HG03575 (cell line): ENCODE results near the gene KIF26B.
"Not testable (repeated sequence)": the region's sequence is repeated elsewhere in the genome, so short reads cannot be mapped to it uniquely, and the experiment has no call there.

Source experiments
- ATAC-seq: cut with Tn5 transposase; IDR thresholded peaks from one replicate; pipeline ENCODE4 v1.9.1; 2021; ENCODE audit not compliant: unreplicated experiment, insufficient number of reproducible peaks, low FRiP score; ENCODE audit errors: extremely low read depth

The KIF26B gene

DNA sequence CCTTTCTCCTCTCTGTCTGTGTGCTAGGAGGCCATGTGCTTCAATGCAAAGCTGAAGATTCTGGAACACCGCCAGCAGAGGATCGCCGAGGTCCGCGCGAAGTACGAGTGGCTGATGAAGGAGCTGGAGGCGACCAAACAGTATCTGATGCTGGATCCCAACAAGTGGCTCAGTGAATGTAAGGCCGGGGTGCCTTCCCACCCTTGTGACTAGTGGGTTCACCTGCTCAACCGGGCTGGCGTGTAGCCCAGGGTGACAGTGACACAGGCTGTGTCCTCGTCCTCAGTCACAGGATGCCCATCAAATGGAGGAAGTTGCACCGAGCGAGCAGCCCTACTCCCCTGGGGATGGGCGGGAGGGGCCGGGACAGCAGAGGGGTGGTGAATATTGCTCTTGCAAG lies 544.1 kb downstream of the KIF26B start:
- ATAC-seq = no peak

- ATAC-seq = no peak
Observed at GRCh38 chr1:245700631-245701030, 545.8 kb downstream of the KIF26B start.

DNA sequence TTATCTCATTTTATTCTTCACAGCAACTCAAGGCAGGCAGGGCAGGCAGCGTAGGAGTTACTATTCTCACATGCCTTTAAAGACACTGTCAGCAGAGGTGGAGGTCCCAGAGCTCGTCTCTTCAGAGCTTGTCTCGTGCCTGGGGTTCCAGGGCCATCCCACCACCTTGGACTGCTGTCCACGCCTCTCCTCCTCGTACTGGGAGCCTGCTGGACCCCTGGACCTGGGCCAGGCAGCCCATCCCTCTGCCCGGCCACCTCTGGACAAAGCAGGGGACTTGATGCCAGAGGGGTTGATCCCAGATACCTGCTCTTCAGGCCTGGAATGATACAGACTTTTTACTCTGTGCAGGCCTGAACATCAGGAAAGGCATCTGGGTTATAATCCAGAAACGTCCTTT lies 546.8 kb downstream of the KIF26B start:
- ATAC-seq = no peak

DNA sequence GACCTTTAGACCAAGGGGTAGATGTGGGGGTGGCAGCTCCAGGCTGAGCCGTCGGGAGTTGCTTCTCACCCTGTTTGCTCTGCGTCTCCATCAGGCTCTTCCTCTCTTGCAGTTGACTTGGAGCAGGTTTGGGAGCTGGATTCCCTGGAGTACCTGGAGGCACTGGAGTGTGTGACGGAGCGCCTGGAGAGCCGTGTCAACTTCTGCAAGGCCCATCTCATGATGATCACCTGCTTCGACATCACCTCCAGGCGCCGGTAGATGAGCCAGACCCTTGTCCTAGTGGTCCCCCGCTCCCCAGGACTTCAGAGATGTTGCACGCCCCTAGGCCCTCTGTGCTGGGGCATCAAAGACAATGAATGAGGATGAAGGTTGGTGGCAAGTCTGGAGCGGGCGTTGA lies 547.6 kb downstream of the KIF26B start:
- no peak for ATAC-seq

GRCh38 chr1:245704341-245704740 lies 549.6 kb downstream of the KIF26B start:
- no peak for ATAC-seq

- no peak for ATAC-seq
Observed at GRCh38 chr1:245704765-245705164, 550.0 kb downstream of the KIF26B start.

GRCh38 chr1:245707941-245708340 lies 553.2 kb downstream of the KIF26B start:
- no peak for ATAC-seq

DNA sequence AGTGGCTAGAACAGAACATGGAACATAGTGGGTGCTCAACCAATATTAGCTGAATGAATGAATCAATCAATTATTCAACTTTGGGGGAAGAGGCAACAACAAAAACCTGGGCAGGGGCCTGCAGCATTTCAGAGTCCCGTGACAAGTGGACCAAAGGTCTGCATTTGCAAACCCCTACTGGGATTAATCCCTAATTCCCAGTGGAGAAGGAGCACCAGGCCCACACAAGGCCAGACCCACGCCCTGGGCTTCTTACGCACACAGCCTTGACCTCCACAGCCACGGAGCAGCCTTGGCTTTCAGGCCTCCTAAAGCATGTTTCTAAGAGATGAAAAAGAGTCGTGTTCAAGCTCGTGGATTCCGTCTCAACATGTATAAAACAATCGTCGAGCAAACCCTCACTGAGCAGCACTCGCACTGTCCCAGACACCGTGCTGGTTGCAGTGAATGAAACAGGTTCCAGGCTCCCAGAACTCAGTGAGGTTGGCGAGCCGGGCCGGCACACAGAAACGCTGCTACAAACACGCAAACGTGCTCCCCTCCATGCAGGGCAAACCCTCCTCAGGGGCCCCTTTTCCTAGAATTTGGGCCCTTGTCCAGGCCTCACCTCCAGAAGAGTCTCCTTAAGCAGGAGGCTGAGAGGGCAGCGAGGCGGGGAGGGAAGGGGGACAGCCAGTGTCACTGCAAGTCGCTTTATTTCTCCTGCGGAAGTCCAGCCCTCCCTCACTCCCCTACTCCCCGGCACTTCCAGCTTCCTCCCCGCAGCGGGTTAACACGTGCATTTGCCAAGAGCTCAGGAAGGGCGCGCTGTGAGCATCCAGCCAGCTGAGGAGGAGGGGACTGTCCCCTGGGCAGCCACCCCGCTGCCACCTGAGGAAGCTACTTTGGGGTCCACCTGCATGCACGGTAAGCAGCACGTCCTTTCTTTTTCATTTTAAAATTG lies 556.4 kb downstream of the KIF26B start:
- ATAC-seq = no peak

DNA sequence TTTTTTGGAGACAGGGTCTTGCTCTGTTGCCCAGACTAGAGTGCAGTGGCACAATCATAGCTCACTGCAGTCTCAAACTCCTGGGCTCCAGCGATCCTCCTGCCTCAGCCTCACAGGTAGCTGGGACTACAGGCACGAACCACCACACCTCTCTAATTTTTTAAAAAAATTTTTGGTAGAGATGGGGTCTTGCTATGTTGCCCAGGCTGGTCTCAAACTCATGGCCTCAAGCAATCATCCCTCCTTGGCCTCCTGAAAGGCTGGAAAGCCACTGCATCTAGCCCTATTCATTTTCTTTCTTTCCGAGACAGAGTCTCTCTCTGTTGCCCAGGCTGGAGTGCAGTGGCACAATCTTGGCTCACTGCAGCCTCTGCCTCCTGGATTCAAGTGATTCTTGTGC lies 559.2 kb downstream of the KIF26B start:
- not testable (repeated sequence) for ATAC-seq

DNA sequence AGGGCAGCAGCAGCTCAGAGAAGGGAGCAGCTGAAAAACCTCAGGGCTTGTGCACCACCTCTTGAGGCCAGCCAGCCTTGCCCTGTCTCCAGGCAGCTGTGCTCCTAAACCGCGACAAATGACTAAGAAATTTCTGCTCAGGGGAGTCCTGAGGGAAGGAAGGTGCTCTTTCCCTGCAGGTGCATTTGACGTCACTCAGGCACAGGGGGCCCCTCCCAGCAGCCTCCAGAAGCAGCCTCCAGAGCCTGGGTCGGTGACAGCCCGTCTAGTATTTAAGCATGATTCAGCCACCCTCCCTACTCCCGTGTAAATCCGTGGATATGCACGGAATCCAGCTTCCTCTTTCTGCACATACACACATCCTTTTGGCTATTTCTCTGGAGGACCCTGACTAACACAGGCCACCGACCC lies 560.5 kb downstream of the KIF26B start:
- ATAC-seq = no peak

- no peak for ATAC-seq
Observed at GRCh38 chr1:245715970-245716369, 561.2 kb downstream of the KIF26B start.

DNA sequence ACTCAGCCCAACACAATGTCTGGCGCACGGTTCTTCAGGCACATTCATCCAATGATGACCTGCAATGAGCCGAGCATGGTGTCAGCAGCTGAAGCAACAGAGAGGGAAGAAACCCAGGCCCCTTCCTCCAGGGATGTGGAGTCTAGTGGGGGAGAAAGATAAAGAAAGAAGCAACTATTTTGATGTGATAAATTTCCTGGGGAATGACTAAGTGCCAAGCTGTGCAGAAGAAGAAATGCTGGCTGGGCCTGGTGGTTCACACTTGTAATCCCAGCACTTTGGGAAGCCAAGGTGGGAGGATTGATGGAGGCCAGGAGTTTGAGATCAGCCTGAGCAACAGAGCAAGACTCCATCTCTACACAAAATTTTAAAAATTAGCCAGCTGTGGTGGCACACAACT lies 561.8 kb downstream of the KIF26B start:
- ATAC-seq = no peak

GRCh38 chr1:245717611-245718010 lies 562.8 kb downstream of the KIF26B start:
- ATAC-seq = no peak

- no peak for ATAC-seq
Observed at GRCh38 chr1:245718123-245718522, 563.3 kb downstream of the KIF26B start.

DNA sequence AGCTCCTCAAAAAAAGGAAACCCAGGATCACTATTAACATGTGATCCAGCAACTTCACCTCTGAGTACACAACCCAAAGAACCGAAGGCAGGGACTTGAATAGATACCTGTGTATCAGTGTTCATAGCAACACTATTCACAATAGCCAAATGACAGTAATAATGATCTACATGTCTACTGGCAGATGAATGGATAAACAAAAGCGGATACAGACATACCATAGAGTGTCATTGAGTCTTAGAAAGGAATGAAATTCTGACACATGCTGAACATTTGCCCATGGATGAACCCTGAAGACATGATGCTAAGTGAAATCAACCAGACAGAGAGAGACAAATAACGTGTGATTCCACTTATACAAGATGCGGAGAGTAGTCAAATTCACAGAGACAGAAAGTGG lies 564.2 kb downstream of the KIF26B start:
- no peak for ATAC-seq

DNA sequence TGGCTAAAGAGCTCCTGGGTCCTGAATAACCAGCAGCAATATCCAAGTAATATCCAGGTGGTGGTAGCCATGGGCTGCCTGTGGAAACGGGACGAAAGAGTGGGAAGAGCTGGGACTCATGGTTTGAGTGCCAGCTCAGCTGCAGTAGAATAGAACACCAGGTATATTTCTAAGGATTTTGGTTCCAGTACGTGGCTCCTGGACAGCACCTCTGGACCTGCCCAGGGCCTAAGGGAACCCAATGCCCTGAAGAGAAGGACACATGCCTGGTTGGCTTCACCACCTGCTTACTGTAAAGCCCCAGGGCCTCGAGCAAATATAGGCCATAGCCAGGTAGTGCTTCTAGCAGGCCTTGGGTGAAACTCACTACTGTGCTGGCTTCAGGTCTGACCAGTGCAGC lies 566.7 kb downstream of the KIF26B start:
- no peak for ATAC-seq

DNA sequence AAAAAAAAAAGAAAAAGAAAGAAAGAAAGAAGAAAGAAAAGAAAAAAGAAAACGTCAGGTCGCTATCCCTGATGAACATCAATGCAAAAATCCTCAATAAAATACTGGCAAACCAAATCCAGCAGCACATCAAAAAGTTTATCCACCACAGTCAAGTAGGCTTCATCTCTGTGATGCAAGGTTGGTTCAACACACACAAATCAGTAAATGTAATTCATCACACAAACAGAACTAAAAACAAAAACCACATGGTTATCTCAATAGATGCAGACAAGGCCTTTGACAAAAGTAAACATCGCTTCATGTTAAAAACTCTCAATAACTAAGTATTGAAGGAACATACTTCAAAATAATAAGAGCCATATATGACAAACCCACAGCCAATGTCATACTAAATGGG lies 573.2 kb downstream of the KIF26B start:
- not testable (repeated sequence) for ATAC-seq

DNA sequence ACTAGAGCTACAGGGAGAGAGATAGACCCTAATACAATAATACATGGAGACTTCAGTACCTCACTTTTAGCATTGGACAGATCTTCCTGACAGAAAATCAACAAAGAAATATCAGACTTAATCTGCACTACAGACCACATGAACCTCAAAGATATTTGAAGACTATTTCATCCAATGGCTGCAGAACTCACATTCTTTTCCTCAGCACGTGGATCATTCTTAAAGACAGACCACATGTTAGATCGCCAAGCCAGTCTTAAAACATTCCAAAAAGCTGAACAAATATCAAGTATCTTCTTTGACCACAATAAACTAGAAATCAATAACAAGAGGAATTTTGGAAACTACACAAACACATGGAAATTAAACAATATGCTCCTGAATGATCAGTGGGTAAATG lies 576.0 kb downstream of the KIF26B start:
- ATAC-seq = no peak

DNA sequence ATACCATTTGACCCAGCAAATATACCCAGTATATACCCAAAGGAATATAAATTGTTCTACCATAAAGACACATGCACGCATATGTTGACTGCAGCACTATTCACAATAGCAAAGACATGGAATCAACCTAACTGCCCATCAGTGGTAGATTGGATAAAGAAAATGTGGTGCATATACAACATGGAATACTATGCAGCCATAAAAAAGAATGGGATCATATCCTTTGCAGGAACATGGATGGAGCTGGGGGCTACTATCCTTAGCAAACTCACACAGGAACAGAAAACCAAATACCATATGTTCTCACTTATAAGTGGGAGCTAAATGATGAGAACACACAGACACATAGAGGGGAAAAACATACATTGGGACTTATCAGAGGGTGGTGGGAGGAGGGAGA lies 585.6 kb downstream of the KIF26B start:
- not testable (repeated sequence) for ATAC-seq

DNA sequence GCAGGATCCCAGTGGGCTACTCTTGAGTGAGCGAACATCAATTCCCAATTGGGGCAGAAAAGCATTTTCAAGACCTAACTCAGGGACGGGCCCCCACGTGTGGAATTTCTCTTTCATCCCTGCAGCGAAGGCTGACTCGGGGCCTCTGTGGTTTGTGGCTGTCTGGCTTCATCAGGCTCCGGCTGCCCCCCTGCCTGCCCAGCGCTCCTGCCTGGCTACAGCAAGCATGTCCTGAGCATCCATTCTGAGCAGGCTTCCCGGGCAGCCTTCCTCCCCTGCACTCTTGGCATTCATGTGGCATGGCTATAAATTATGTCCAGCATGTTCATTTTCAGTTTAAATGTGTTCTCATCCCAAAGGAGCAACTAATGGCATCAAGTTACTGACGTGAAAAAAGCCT lies 588.1 kb downstream of the KIF26B start:
- ATAC-seq = no peak

GRCh38 chr1:245748240-245748639 lies 593.5 kb downstream of the KIF26B start:
- ATAC-seq = no peak
